ENCODE results near the gene WFDC2. TPM values are rescaled to one million over a fixed set of nuclear protein-coding genes. Genes with fewer than 3 reads are reported as not detected.

Gene WFDC2
- total and polyA plus RNA-seq, 2 experiments from 2014 or later: 12.6 to 99.1 TPM

DNA sequence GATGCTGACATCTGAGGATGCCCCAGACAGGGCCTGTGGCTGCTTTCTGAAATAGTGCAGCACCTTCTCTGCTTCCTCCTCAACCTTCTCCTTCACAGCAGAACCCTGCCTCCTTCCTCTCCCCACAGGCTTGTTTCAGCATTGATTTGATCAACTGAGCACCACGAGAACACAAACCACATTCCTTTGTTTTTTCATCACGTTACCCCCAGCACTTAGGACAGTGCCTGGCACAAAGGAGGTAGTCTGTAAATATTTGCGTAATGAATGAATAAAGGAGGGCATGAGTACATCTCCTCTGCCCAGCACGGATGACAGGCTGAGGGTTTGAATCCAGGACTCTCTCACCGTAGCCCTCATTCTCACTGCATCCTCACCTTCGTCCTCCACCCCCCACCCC, 21.3 kb upstream of the WFDC2 start:
- H3K4me3 ChIP-seq: no peak overlapping the region
- WGBS (ENCODE audit: low lambda C conversion rate, missing lambda C conversion rate): 46% methylated on average over 6 of the region's 6 CpGs
- H3K9me2 ChIP-seq (replicated peaks; ENCODE audit: insufficient read depth): no peaks in the 10 kb centered on the region
- no peak overlapping the region for H3K27ac ChIP-seq
- peaks cover 3% of the 10 kb centered on the region for H3K4me1 ChIP-seq (ENCODE audit: insufficient read depth)
- H3K9me3 ChIP-seq (ENCODE audit: low read depth): no peaks in the 10 kb centered on the region
- no peaks in the 10 kb centered on the region for H3K36me3 ChIP-seq (replicated peaks; ENCODE audit: insufficient read depth, low read depth)
- H4K20me1 ChIP-seq (ENCODE audit: insufficient read depth, poor library complexity, severe bottlenecking): no peaks in the 10 kb centered on the region
- H3K4me2 ChIP-seq: no peak overlapping the region
- TF ChIP-seq EZH2 (IDR thresholded peaks at IDR 0.05; ENCODE audit: borderline replicate concordance) (no peak), CTCF (IDR thresholded peaks at IDR 0.05; ENCODE audit: poor library complexity) (no peak), EZH2phosphoT487 (IDR thresholded peaks at IDR 0.05; ENCODE audit: low read depth, severe bottlenecking, unreplicated experiment) (no peak)
- no peak for DNase-seq (ENCODE audit: low spot score)
- H3K79me2 ChIP-seq: no peaks in the 10 kb centered on the region
- H3K27me3 ChIP-seq: no peaks in the 10 kb centered on the region
- H2AFZ ChIP-seq: no peak overlapping the region

- 65% methylated on average over 3 of the region's 3 CpGs for WGBS (ENCODE audit: low lambda C conversion rate, missing lambda C conversion rate)
- H3K4me1 ChIP-seq (ENCODE audit: insufficient read depth): peaks cover under 1% of the 10 kb centered on the region
- H3K9me2 ChIP-seq (replicated peaks; ENCODE audit: insufficient read depth): no peaks in the 10 kb centered on the region
- TF ChIP-seq CTCF (IDR thresholded peaks at IDR 0.05; ENCODE audit: poor library complexity) (no peak), EZH2 (IDR thresholded peaks at IDR 0.05; ENCODE audit: borderline replicate concordance) (no peak), EZH2phosphoT487 (IDR thresholded peaks at IDR 0.05; ENCODE audit: low read depth, severe bottlenecking, unreplicated experiment) (no peak)
- no peaks in the 10 kb centered on the region for H3K27me3 ChIP-seq
- H2AFZ ChIP-seq: no peak overlapping the region
- H3K4me2 ChIP-seq: no peak overlapping the region
- no peak overlapping the region for H3K4me3 ChIP-seq
- no peak for DNase-seq (ENCODE audit: low spot score)
- H4K20me1 ChIP-seq (ENCODE audit: insufficient read depth, poor library complexity, severe bottlenecking): no peaks in the 10 kb centered on the region
- no peaks in the 10 kb centered on the region for H3K36me3 ChIP-seq (replicated peaks; ENCODE audit: insufficient read depth, low read depth)
- H3K9me3 ChIP-seq (ENCODE audit: low read depth): no peaks in the 10 kb centered on the region
- H3K27ac ChIP-seq: no peak overlapping the region
- H3K79me2 ChIP-seq: no peaks in the 10 kb centered on the region
Observed at GRCh38 chr20:45449528-45449927, 20.0 kb upstream of the WFDC2 start.

- Histone ChIP-seq H3K9me2 (replicated peaks; ENCODE audit: insufficient read depth) (no peaks in the 10 kb centered on the region), H3K9me3 (ENCODE audit: low read depth) (no peaks in the 10 kb centered on the region), H4K20me1 (ENCODE audit: insufficient read depth, poor library complexity, severe bottlenecking) (no peaks in the 10 kb centered on the region), H3K4me1 (ENCODE audit: insufficient read depth) (no peaks in the 10 kb centered on the region), H3K4me2 (no peak overlapping the region), H3K36me3 (replicated peaks; ENCODE audit: insufficient read depth, low read depth) (no peaks in the 10 kb centered on the region), H3K4me3 (no peak overlapping the region), H3K79me2 (no peaks in the 10 kb centered on the region), H2AFZ (no peak overlapping the region), H3K27me3 (no peaks in the 10 kb centered on the region), H3K27ac (no peak overlapping the region)
- TF ChIP-seq EZH2phosphoT487 (IDR thresholded peaks at IDR 0.05; ENCODE audit: low read depth, severe bottlenecking, unreplicated experiment) (no peak), CTCF (IDR thresholded peaks at IDR 0.05; ENCODE audit: poor library complexity) (peak; percentile 59)
- DNase-seq (ENCODE audit: low spot score): peak; percentile 76
- WGBS (ENCODE audit: low lambda C conversion rate, missing lambda C conversion rate): 64% methylated on average over 5 of the region's 5 CpGs
Observed at GRCh38 chr20:45450097-45450818, 19.3 kb upstream of the WFDC2 start.

Data from hepatocyte (in vitro differentiated cells).